ENCODE data around the gene GPBAR1.
"Not testable (repeated sequence)": the region's sequence is repeated elsewhere in the genome, so short reads cannot be mapped to it uniquely, and the experiment has no call there.

Gene GPBAR1

DNA sequence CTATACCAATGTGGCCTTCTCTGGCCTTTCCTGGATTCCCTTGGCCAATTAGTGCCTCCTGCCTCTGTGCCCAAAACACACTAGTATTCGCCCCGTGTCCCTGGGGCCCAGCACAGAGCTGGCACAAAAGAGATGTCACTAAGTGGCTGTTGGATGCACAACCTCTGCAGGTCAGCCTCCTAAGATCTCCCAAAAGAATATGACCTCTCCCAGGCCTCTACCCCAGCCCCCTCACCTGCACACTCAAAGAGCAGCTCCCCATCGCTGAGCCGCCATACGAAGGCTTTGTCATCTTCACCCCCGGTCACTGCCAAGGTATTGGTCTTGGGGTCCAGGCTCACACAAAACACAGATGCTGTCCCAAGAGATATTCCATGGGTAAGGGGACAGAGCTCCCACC is 6.4 kb downstream of the GPBAR1 start:
- no peak for DNase-seq (ENCODE audit: low spot score)

DNA sequence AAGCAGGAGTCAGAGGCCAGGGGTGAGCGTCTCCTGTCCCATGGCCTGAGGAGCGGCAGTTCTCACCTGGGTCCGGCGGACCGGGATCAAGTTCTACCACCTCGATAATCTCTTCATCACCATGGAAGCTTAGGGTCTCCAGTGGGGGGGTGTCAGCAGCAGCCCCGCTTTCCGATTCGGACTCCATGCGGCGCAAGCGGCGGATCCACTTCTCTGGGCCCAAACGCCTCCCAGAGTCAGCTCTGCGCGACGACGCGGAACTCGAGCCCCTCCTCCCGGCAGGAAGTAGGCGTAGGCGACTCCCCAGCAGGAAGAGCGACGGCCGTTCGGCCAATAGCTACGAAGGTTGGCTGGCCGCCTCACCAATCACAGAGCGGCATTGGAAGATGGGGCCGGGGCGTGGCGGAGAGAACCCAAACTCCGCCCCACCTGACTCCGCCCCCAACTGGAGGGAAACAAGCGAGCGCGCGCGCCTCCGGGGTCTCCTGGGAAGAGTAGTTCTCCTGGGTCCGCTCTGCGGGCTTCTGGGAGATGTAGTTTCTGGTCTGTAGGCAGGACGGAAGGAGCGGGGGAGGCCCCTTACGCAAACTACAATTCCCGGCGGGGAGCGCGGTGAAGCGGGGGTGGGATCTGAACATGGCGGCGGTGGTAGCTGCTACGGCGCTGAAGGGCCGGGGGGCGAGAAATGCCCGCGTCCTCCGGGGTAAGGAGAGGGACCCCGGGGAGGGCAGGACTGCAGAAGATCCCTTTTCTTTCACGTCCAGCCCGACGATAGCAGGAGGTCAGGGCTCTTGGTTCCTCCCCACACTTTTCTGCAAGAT is 9.3 kb downstream of the GPBAR1 start, which contains the start of the genes AAMP and PNKD:
Gene AAMP (minus strand): TSS at position 238 of the 821 bp plus-strand sequence. CDS start 51 bp downstream, at position 187.
Gene PNKD (plus strand): TSS at position 620 of the 821 bp plus-strand sequence. CDS start 17 bp downstream, at position 637.
- peak; percentile 99 for DNase-seq (ENCODE audit: low spot score)

DNA sequence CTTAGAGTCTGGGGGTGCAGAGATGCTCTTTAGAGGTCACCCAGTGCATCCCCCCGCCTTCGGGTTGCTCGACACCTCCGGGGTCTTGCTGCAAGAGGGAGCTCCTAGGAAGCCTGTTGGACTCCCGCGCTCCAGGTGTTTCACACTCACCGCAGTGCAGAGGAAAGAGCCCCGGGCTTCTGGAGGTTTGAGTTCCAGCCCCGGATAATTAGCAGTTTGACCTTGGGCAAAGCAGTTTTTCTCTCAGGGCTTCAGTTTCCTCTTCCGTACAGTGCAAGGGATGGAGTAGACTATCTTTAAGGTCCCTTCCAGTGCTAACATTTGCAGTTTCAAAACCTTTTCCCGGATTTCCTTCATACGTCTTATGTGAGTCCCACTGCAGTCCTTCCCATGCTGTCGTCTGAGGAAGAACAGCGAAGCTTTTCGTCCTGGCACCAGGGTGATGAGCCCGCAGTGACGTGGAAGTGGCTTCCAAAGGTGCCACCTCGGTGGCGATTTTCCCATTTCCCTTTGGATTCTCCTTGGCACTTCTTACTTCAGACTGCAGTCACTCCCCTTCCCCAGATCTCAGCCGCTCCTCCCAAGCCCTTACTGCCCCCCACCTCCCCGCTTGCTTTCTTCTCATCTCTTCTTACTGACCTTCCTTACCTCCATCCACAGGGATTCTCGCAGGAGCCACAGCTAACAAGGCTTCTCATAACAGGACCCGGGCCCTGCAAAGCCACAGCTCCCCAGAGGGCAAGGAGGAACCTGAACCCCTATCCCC is 10.1 kb downstream of the GPBAR1 start:
- DNase-seq (ENCODE audit: low spot score): no peak

DNA sequence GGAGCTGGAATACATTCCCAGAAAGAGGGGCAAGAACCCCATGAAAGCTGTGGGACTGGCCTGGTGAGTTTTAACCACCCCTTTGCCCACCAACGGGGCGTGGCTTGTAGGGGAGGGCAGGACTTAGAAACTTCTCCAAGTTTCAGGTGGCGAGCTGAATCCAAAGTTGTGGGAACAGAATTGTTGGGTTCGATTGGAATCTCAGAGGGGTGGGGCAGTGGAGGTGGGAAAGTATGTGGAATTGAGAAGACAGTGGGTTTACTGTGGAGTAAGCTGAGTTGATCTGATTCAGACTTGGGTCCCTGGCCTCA is 10.6 kb downstream of the GPBAR1 start:
- no peak for DNase-seq (ENCODE audit: low spot score)

DNA sequence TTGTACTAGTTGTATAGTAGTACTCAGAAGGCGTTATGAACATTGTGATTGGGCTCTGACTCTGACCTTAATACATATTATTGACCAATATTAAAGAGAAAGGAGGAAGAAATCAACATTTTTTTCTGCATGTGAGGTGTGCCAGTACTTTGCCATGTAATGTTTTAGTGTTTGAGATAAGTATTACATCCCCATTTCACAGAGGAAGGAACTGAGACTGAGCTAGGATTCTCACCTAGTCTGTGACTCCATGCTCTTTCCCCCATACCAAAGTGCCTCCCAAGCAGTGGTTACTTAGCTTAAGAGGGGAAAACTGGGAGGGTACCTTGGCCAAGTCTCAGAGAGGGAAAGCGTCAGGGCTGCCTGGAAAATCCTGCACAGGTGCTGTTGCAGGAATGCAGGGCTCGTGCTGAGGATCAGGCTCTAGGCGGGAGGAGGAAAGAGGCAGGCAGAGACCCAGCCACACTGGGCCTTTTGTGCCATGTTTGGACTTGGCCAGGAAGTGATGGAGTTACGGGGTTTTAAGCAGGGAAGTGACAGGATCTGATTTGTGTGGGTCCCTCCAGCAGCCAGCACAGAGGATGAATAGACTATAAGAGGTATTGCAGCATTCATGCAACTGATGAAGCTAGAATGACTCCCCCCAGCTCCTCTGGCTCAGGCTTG is 11.2 kb downstream of the GPBAR1 start:
- DNase-seq (ENCODE audit: low spot score): no peak

- peak; percentile 89 for DNase-seq (ENCODE audit: low spot score)
These were observed 11.9 kb downstream of the GPBAR1 start for GRCh38 chr2:218272531-218273212.

- not testable (repeated sequence) for DNase-seq (ENCODE audit: low spot score)
These were observed 12.5 kb downstream of the GPBAR1 start for GRCh38 chr2:218273214-218273907.

DNA sequence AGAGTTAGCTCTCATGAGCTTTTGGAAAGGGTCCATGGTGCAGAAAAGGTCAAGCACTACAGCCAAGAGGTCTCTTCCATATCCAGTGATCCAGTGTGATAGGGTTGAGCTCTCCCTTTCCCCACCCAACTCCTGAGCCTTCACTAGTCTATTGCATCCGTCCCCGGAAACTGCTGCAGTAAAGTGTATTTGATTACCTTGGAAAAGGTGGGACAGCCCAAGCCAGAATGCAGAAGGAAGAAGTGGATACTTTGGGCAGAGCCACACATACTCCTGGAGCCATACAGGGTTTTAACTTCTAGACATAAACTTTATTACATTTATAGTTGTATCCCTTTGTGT is 13.1 kb downstream of the GPBAR1 start:
- no peak for DNase-seq (ENCODE audit: low spot score)

DNA sequence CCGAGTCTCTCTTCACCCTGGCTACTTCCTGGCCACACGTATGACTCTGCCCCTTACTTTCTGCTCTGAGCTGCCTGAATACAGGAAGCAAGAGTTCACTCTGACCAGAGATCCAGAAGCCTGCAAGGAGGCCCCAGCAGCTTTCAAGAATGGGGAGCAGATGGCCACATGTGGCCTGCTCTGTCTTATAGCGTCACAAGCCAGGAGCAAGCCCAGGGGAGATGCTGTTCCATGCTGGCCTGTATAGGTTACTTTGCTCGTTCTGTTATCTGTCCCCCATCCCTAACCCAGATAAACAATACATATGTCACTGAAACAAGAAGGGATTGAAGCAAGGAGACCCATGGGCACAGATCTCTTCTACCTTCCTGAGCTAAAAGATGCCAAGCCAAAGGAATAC is 13.8 kb downstream of the GPBAR1 start:
- DNase-seq (ENCODE audit: low spot score): no peak

- DNase-seq (ENCODE audit: low spot score): no peak
These were observed 14.7 kb downstream of the GPBAR1 start for GRCh38 chr2:218275371-218276072.

DNA sequence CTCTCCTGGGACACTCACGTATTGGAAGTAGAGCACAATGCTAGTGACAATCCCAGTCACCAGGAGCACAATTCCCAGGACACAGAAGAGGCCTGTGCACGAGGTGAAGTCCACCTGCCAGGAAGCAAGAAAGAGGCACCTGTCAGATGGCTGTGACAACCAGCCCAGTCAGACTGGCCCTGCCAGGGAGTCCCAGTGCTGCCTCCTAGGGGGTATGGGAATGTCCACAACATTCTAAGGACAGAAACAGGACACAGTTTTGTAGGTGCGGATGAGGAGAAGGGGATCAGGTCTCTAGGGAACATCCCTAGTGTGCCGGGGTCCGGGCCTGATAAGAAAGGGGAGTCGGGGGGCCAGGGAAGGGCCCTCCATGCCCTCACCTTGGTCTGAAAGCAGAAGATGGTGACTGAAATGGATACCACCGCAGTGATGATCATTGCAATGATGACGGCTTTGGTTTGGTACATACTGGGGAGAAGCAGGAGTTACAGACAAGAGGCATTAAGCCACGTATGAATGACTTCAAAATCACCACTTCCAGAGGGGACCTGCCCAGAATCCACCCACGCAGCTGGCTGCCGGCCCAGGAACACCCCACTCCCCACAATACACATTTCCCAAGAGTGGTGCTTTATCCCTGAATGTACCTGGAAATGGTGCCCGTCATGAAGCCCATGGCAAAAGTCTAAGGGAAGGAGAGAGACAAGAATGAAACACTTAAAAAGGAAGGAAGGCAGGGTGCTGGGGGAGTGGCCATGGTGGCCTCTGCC is 16.4 kb downstream of the GPBAR1 start:
- no peak for DNase-seq (ENCODE audit: low spot score)

GRCh38 chr2:218277921-218278320 is 17.1 kb downstream of the GPBAR1 start:
- no peak for DNase-seq (ENCODE audit: low spot score)

- no peak for DNase-seq (ENCODE audit: low spot score)
These were observed 17.9 kb downstream of the GPBAR1 start for GRCh38 chr2:218278531-218279360.

DNA sequence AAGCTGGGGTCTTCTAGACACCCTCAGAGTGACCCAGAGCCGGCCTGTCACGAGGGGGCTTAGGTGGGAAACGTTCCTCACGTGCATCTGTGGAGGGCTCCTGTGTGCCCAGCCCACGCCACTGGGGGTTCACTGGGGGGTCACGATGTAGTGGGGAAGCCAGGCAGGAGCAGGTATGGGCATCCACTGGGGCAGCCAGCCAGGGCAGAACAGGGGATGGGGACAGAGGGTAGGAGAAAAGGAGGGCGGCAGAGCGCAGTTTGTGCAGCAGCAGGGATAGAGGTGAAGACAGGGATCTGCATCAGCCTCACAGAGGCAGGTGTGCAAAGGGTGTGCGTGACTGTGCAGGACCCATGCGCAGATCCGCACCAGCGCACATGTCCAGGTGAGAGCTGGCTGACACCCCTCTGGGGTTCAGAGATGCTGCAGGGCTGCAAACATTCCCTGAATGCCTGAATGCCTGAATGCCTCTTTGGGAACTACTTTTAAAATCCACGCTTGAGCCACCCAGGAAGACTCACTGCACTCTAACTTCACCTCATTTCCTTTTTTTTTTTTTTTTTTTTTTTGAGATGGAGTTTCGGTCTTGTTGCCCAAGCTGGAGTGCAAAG is 19.6 kb downstream of the GPBAR1 start:
- DNase-seq (ENCODE audit: low spot score): no peak

GRCh38 chr2:218281449-218281848 is 20.6 kb downstream of the GPBAR1 start:
- no peak for DNase-seq (ENCODE audit: low spot score)

GRCh38 chr2:218282173-218282991 is 21.6 kb downstream of the GPBAR1 start:
- peak; percentile 64 for DNase-seq (ENCODE audit: low spot score)

DNA sequence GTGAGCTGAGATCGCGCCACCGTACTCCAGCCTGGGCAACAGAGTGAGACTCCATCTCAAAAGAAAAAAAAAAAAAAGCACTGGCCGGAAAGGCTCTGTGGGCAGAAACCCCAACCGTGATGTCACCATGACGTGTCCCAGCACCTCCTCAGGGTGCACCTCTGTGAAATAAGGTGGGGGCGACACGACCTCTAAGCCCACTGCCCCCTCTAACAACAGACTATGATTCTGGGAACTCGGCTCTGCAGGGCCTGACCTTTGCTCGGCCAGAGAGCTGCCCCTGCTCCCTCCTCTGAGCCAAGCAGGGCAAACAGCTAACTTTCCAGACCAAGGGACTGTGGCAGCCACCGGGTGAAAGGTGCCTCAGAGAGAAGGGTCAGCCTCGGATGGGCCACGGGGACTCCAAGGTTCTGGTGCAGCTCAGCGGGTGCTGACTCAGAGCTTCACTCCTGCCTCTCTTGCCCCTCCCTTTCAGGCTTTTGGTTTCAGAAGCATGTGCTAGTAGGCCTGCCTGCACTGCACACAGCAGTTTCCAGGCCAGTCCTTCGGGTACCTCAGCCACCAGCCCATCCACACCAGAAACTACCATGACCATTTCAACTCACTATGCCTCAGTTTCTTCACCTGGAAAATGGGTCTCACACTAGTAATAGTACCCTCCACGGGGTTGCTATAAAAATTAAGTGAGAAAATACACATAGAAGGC is 23.4 kb downstream of the GPBAR1 start:
- peak; percentile 83 for DNase-seq (ENCODE audit: low spot score)

Measured in AG20443 (cell line).